ENCODE data around the gene LTBP1. TPM values are rescaled to one million over a fixed set of nuclear protein-coding genes. Genes with fewer than 3 reads are reported as not detected.

The LTBP1 gene
- total RNA-seq, 1 experiment from 2014 or later = 28.5 TPM

DNA sequence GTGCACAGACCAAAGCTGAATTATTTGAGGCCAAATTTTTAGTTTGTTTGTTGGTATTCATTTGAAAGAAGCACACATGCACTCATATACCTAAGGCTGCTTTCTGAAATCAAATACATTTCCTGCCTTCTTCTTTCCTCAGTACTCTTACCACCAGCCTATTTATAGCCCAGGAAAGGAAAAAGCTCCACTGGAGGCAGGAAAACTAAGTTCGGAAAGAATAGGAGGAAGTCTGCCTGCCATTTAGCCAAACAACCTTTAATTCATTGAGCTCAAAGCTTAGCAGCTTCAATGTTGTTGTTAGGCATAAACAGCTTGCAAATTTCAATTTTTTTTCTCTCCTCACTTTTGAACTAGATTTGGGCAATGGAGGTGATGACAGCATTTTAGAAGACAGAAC, 489.3 kb downstream of the LTBP1 start:
- H4K8ac ChIP-seq (replicated peaks; ENCODE audit: insufficient read length, low read depth, low read length) = no peak overlapping the region
- no peaks in the 10 kb centered on the region for H3K23me2 ChIP-seq (ENCODE audit: insufficient read length, low read depth, low read length, poor library complexity, severe bottlenecking)
- H3K4ac ChIP-seq (ENCODE audit: low read depth, low read length) = no peak overlapping the region
- H3K9me3 ChIP-seq (ENCODE audit: control insufficient read depth, low read depth, low read length) = no peaks in the 10 kb centered on the region
- no peak overlapping the region for H3K14ac ChIP-seq (ENCODE audit: insufficient read depth, low read length)
- H3K27ac ChIP-seq (ENCODE audit: insufficient read length, low read depth, low read length) = no peak overlapping the region
- H3K36me3 Mint-ChIP-seq (ENCODE audit: insufficient read depth in 1 of 3, low read depth in 3 of 3) = no peaks in the 10 kb centered on the region
- H4K91ac ChIP-seq (ENCODE audit: insufficient read length, low read depth, low read length) = no peak overlapping the region
- no peak overlapping the region for H3K4me3 Mint-ChIP-seq
- no peaks in the 10 kb centered on the region for H3K27me3 ChIP-seq (ENCODE audit: insufficient read depth, low read length)
- no peak overlapping the region for H3K18ac ChIP-seq (ENCODE audit: insufficient read length, low read depth, low read length)
- no peak overlapping the region for H2BK20ac ChIP-seq (ENCODE audit: low read depth, low read length, poor library complexity, severe bottlenecking)
- H3K56ac ChIP-seq (ENCODE audit: insufficient read length, low read depth, low read length) = no peak overlapping the region
- H4K20me1 ChIP-seq (ENCODE audit: control insufficient read depth, insufficient read depth, insufficient read length) = no peaks in the 10 kb centered on the region
- WGBS (ENCODE audit: extremely low coverage, insufficient read length, low lambda C conversion rate) = no CpG with 5 or more reads among the region's 1 CpG
- no peak overlapping the region for H3T11ph ChIP-seq (ENCODE audit: low read length)
- no peak overlapping the region for H2AFZ ChIP-seq (ENCODE audit: low read length)
- no peaks in the 10 kb centered on the region for H3K27me3 Mint-ChIP-seq (ENCODE audit: low read depth)
- no peak for DNase-seq
- H3K4me1 ChIP-seq (ENCODE audit: insufficient read depth, low read length) = no peaks in the 10 kb centered on the region
- H3K4me2 ChIP-seq (ENCODE audit: insufficient read depth, insufficient read length, low read length) = no peak overlapping the region
- no peak overlapping the region for H2AK5ac ChIP-seq (ENCODE audit: insufficient read length, low read length)
- H2BK120ac ChIP-seq (ENCODE audit: low read depth, low read length, poor library complexity, severe bottlenecking) = no peak overlapping the region
- H3K79me1 ChIP-seq (ENCODE audit: insufficient read depth, low read depth, low read length, poor library complexity, severe bottlenecking) = no peaks in the 10 kb centered on the region
- TF ChIP-seq, protein P1, sequence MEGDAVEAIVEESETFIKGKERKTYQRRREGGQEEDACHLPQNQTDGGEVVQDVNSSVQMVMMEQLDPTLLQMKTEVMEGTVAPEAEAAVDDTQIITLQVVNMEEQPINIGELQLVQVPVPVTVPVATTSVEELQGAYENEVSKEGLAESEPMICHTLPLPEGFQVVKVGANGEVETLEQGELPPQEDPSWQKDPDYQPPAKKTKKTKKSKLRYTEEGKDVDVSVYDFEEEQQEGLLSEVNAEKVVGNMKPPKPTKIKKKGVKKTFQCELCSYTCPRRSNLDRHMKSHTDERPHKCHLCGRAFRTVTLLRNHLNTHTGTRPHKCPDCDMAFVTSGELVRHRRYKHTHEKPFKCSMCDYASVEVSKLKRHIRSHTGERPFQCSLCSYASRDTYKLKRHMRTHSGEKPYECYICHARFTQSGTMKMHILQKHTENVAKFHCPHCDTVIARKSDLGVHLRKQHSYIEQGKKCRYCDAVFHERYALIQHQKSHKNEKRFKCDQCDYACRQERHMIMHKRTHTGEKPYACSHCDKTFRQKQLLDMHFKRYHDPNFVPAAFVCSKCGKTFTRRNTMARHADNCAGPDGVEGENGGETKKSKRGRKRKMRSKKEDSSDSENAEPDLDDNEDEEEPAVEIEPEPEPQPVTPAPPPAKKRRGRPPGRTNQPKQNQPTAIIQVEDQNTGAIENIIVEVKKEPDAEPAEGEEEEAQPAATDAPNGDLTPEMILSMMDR (conservative IDR thresholded peaks at IDR 0.05) = no peak
- no peak overlapping the region; a peak in 1 of 7 replicates for H3K27ac Mint-ChIP-seq
- no peak overlapping the region for H3K23ac ChIP-seq (ENCODE audit: insufficient read length, low read depth, low read length)
- H3K79me2 ChIP-seq (ENCODE audit: insufficient read depth, low read length) = no peaks in the 10 kb centered on the region
- no peak overlapping the region for H2BK5ac ChIP-seq (ENCODE audit: insufficient read length, low read length)
- no peak overlapping the region for H2BK12ac ChIP-seq (ENCODE audit: insufficient read length, low read depth, low read length)
- no peak overlapping the region for H2BK15ac ChIP-seq (ENCODE audit: low read depth, low read length)
- H3K9ac ChIP-seq (ENCODE audit: extremely low read depth, insufficient read length, low read length) = no peak overlapping the region
- no peaks in the 10 kb centered on the region for H3K9me3 Mint-ChIP-seq
- H3K4me1 Mint-ChIP-seq = peaks cover 5 to 10% of the 10 kb centered on the region in 2 experiments; a peak in 3 of 4 replicates
- no peak overlapping the region for H4K5ac ChIP-seq (ENCODE audit: insufficient read length, low read depth, low read length)
